HAP-1 (cell line): ENCODE data around the gene STT3B.

Experiments used
- DNase-seq, 2 experiments: peaks; one replicate each; pipeline ENCODE4 v3.0.0-alpha.2; 2016 to 2020; ENCODE audit warnings: low spot score in 2 of 2
- H3K27me3 ChIP-seq: fragments of 250-450 bp; sonication (Bioruptor Pico); 2 replicates; pipeline ENCODE4 v1.5.1; 2020; ENCODE audit warnings: low read depth, mild to moderate bottlenecking, moderate library complexity
- H3K36me3 ChIP-seq: fragments of 250-450 bp; sonication (Bioruptor Pico); replicated peaks from 2 replicates; pipeline ENCODE4 v1.5.1; 2020; ENCODE audit warnings: mild to moderate bottlenecking
- H3K4me1 ChIP-seq: fragments of 250-450 bp; sonication (Bioruptor Pico); 2 replicates; pipeline ENCODE4 v1.5.1; 2020; ENCODE audit warnings: mild to moderate bottlenecking
- H3K4me3 ChIP-seq: fragments of 250-450 bp; sonication (Bioruptor Pico); 2 replicates; pipeline ENCODE4 v1.5.1; 2020; ENCODE audit warnings: mild to moderate bottlenecking, moderate library complexity
- H3K9me3 ChIP-seq: fragments of 250-450 bp; sonication (Bioruptor Pico); 2 replicates; pipeline ENCODE4 v1.5.1; 2020; ENCODE audit warnings: mild to moderate bottlenecking, moderate library complexity
- in situ Hi-C: fragments of 300-500 bp; cut with MboI; formaldehyde crosslinking; loops from 3 replicates; pipeline ENCODE4 v1.14.3; 2020; ENCODE audit warnings: low sequenced_read_pairs, inconsistent platforms, mixed read lengths

STT3B gene

DNA sequence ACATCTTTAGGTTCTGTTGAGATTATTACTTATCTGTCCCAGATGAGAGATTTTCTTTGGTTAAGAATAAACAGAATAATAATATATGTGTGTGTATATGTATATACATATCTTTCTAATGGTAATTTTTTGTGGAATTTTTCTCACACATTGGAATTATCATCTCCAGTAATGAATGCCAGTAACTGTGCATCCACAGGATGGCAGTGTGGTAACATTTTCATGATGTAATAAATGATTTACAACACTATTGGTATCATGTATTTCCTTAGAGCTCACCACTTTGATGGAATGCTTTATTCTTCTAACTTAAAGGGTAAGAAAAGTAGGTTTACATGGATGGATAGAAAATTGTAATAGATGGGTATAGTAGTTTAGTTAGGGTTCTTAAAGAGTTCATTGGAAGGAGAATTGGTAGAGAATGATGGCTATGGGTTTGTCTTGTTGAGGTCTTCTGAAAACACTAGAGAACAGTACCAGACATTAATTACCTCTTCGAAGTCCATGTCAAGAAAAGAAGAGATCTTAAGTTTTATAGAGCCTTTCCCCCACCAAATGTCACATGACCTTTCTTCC, 78.1 kb downstream of the STT3B start:
- peak; percentile 47 to 54 for DNase-seq
- H3K9me3 ChIP-seq = peaks cover 7% of the 10 kb centered on the region
- H3K36me3 ChIP-seq = no peaks in the 10 kb centered on the region; the same call in 1 of the 2 replicates
- in situ Hi-C loops = loop anchor here (25.0 kb wide), 1 partner anchor 527 kb away; no protein-coding TSS in a partner anchor
- no peaks in the 10 kb centered on the region for H3K27me3 ChIP-seq
- peaks cover 30% of the 10 kb centered on the region for H3K4me1 ChIP-seq
- H3K4me3 ChIP-seq = no peak overlapping the region

DNA sequence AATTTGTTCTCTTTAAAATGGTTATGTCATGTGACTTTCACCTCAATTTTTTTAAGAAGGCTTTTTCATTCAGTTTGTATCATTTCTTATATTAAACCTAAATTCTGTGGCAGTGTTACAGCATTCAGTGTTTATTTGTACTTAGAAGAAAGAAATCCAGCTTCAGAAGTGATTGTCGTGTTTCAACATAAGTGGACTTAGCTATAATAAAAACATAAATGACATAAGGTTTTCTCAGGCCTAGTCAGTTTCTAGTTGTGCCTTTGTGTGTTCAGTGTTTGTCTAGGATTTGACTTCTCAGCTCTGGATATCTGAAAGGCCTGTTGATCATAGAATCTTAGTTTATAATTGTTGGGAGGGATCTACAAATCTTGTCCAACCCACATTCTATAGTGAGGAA, 80.5 kb downstream of the STT3B start:
- H3K4me3 ChIP-seq = no peak overlapping the region
- in situ Hi-C loops = loop anchor here (25.0 kb wide), 1 partner anchor 524 kb away; no protein-coding TSS in a partner anchor
- no peaks in the 10 kb centered on the region for H3K9me3 ChIP-seq
- no peak for DNase-seq
- H3K27me3 ChIP-seq = no peaks in the 10 kb centered on the region
- no peaks in the 10 kb centered on the region for H3K36me3 ChIP-seq
- peaks cover 41% of the 10 kb centered on the region for H3K4me1 ChIP-seq

DNA sequence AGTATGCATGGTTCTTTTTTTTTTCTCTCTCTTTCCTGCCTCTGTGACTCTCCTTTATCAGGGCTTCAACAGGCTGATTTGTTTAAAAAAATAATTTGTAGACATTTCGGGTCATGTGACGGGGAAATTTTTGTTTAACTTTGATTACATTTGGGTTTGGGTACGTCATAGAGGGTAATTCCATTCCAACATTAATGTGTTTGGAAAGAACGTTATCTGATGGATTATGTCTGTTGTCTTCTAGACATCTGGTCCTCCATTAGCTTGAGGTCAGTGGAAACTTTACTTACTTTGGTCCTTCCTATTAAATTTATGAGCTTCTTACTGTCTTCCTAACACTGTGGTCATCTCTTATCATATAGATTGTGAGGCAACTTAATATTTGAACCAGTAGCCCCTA, 80.9 kb downstream of the STT3B start:
- DNase-seq = no peak

DNA sequence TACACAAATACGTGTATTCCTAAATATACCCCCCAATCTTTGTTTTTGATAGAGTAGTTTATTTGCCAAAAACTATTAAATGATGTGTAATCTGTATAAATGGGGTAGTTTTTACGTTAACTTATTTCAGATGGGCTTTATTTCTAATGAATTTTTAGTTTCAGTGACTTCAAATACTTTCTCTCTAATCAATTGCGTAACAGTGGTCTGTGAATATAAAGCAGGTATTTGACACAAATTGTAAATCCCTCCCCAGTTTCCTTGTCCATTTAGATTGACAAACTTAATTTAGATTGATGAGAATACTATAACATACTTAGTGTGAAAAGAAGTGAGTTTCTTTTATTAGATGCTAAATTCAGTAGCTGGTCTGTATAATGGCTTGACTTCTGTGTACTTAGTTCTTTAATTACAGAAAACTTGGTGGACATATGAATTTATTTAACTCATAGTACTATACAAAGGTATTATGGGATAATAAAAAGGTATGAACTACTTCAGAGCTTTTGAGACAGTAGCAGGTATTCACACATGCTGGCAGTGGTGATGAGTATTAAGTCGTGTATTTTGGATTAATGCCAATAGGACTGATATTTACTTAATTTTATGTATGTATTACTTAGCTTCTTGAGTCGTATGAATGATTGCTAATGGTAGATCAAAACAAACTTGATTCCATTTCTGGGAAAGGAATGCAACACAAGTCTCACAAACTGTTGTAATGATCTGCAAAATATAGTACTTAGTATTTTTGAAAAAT, 81.6 kb downstream of the STT3B start:
- H3K4me3 ChIP-seq = no peak overlapping the region
- DNase-seq = no peak
- peaks cover 7% of the 10 kb centered on the region; the same call in 1 of the 2 replicates for H3K36me3 ChIP-seq
- in situ Hi-C loops = loop anchor here (25.0 kb wide), 1 partner anchor 523 kb away; no protein-coding TSS in a partner anchor
- peaks cover 41% of the 10 kb centered on the region for H3K4me1 ChIP-seq
- H3K27me3 ChIP-seq = no peaks in the 10 kb centered on the region
- no peaks in the 10 kb centered on the region for H3K9me3 ChIP-seq

More for the DNA sequence above, 80.9 kb downstream of the STT3B start:
- in situ Hi-C loops = loop anchor here (25.0 kb wide), 1 partner anchor 524 kb away; no protein-coding TSS in a partner anchor
- Histone ChIP-seq H3K9me3 (no peaks in the 10 kb centered on the region), H3K36me3 (peaks cover 2% of the 10 kb centered on the region; the same call in 1 of the 2 replicates), H3K27me3 (no peaks in the 10 kb centered on the region), H3K4me1 (peaks cover 41% of the 10 kb centered on the region), H3K4me3 (no peak overlapping the region)

DNA sequence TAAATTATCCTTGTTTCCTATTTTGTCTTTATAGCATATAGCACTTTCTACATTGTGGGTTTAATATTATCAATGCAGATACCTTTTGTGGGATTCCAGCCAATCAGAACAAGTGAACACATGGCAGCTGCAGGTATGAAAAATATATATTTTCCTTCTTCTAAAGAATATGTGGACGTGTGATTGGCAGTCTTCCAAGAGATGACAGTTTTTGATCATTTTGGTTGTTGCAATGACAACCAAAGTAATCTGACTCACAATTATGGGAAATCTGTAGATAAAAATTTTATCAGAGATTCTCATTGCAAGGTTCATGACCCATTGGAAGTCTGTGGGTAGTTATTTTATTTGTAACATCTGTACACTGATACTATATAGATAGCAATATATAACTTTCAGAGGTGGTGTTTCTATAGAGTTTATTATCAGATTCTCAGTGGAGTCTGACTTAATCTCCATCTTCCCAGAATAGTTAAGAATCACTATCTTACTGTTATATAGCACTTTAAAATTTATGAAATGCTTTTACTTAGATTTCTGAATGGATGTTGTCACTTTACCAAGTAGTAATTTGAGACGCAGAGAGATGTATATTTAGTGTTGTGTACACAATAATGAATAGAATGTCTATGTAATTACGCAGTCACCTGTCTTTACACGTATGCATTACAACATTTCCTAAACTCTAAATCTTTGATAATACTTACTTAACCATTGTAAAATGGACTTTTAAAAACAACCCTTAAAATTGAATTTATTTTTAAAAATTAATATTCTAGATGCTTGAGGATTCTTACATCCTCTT, 82.5 kb downstream of the STT3B start:
- no peaks in the 10 kb centered on the region for H3K9me3 ChIP-seq
- DNase-seq = no peak
- H3K4me3 ChIP-seq = no peak overlapping the region
- in situ Hi-C loops = loop anchor here (25.0 kb wide), 1 partner anchor 522 kb away; no protein-coding TSS in a partner anchor
- H3K4me1 ChIP-seq = peaks cover 37% of the 10 kb centered on the region
- H3K36me3 ChIP-seq = peaks cover 10% of the 10 kb centered on the region; the same call in 1 of the 2 replicates
- no peaks in the 10 kb centered on the region for H3K27me3 ChIP-seq

DNA sequence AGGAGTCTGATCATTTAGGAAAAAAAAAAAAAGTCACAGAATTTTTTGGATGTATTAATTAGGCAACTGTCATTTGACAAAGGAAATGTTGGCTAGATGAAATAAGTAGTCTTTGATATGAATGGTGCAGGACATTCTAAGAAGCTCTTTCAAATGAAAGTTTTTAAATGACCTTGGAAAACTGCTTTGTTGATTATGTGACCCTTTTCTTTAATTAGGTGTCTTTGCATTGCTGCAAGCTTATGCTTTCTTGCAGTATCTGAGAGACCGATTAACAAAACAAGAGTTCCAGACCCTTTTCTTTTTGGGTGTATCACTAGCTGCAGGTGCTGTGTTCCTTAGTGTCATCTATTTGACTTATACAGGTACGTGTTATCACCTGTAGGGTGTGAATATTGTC, 84.0 kb downstream of the STT3B start:
- peak in 1 of 2 experiments; percentile 42 for DNase-seq
- no peaks in the 10 kb centered on the region for H3K9me3 ChIP-seq
- peaks cover 41% of the 10 kb centered on the region for H3K4me1 ChIP-seq
- peaks cover 14% of the 10 kb centered on the region for H3K36me3 ChIP-seq
- no peaks in the 10 kb centered on the region for H3K27me3 ChIP-seq
- in situ Hi-C loops = loop anchor here (25.0 kb wide), 1 partner anchor 521 kb away; no protein-coding TSS in a partner anchor
- H3K4me3 ChIP-seq = no peak overlapping the region

DNA sequence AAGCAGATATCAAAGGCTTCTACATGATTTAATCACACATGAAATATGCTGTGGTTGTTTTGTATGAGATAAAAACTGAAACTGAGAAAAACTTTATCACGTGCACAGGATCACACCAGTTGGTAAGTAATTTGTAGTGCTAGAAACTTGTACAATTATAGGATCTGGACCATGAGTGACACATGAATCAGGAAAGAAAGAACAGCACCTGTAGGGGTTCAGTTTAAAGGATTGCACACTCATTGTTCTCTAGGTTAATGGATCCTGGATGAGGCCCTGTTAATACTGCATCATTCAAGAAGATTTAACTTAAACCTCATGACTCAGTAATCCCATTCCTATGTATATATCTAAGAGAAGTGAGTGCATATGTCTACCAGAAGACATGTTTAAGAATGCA, 87.9 kb downstream of the STT3B start:
- H3K4me3 ChIP-seq = no peak overlapping the region
- no peaks in the 10 kb centered on the region for H3K27me3 ChIP-seq
- no peaks in the 10 kb centered on the region for H3K9me3 ChIP-seq
- peaks cover 14% of the 10 kb centered on the region for H3K36me3 ChIP-seq
- in situ Hi-C loops = loop anchor here (25.0 kb wide), 1 partner anchor 517 kb away; no protein-coding TSS in a partner anchor
- peak in 1 of 2 experiments; percentile 34 for DNase-seq
- H3K4me1 ChIP-seq = peaks cover 35% of the 10 kb centered on the region

DNA sequence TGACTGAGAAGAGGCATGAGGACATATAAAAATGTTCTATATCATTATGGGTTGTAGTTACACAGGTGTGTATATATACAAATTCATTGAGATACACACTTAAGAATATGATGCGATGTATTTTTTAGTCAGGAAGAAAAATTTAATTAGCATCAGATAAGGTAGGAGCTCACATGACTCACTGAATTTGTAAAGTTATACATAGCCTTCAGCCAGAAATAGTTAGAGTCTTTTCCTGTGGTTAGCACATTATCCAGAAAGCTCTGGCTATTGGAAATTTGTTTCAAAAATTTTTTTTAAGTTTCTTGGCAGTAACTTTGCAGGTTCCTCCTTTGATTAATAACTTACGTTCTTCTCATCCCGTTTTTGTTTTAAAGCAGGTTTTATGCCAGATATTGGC, 88.6 kb downstream of the STT3B start:
- no peaks in the 10 kb centered on the region for H3K27me3 ChIP-seq
- peaks cover 19% of the 10 kb centered on the region for H3K36me3 ChIP-seq
- peaks cover 35% of the 10 kb centered on the region for H3K4me1 ChIP-seq
- H3K4me3 ChIP-seq = no peak overlapping the region
- no peaks in the 10 kb centered on the region for H3K9me3 ChIP-seq
- in situ Hi-C loops = loop anchor here (25.0 kb wide), 1 partner anchor 516 kb away; no protein-coding TSS in a partner anchor
- DNase-seq = no peak

DNA sequence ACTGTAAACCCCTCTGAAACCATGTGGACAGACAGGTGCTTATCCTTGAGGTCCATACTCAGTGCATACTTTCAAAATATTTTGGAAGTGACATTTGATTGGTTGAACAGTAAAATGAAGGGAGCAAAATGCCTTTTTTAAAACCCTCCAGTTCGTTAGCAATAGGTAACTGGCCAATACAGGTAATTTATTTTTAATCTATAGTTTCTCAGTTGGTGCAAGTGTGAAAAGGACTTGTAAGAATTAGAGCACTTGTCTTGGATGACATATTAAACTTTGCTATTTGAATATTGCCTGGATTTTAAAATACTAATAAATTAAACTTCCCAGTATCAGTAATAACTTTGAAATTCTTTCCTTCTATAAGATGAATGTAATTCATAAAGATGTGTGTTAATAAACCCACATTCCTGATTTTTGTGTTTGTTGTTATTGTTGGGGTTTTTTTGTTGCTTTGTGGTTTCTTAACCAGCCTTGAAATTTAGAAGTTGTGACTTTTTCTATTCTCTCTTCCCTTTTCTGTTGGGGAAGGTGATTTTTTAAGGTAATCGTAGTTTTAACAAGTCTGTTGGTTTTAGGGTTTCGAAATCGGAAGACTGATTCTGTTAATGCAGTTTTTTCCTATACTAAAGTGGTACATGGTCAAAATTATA, 90.0 kb downstream of the STT3B start:
- H3K4me1 ChIP-seq = peaks cover 30% of the 10 kb centered on the region
- no peaks in the 10 kb centered on the region for H3K9me3 ChIP-seq
- H3K27me3 ChIP-seq = no peaks in the 10 kb centered on the region
- in situ Hi-C loops = loop anchor here (25.0 kb wide), 1 partner anchor 515 kb away; no protein-coding TSS in a partner anchor
- no peak for DNase-seq
- peaks cover 23% of the 10 kb centered on the region for H3K36me3 ChIP-seq
- no peak overlapping the region for H3K4me3 ChIP-seq

DNA sequence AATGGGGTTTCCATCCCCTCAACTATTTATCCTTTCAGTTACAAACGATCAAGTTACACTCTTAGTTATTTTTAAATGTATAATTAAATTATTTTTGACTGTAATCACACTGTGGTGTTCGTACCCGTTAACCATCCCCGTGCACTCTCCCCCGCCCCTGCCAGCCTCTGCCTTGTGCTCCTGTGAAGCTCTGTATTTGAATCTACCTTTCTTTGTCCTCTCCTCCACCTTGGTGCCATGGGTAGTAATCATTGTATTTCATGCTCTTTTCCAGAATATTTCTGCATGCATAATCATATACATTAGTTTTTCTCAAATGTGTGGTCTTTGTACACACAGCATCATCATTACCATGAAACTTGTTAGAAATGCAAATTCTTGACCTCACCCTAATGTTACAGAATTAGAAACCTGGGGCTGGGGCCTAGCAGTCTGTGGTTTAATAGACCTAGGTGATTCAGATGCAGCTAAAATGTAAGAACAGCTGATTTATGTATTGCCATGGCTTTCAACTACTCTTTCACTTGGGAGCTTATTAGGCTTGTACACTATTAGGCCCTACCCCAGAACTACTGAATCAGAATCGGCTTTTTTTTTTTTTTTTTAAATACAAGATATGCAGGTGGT, 91.5 kb downstream of the STT3B start:
- no peak for DNase-seq
- Histone ChIP-seq H3K9me3 (no peaks in the 10 kb centered on the region), H3K27me3 (no peaks in the 10 kb centered on the region), H3K4me3 (no peak overlapping the region), H3K4me1 (peaks cover 30% of the 10 kb centered on the region), H3K36me3 (peaks cover 18% of the 10 kb centered on the region)
- in situ Hi-C loops = loop anchor here (25.0 kb wide), 1 partner anchor 513 kb away; no protein-coding TSS in a partner anchor

DNA sequence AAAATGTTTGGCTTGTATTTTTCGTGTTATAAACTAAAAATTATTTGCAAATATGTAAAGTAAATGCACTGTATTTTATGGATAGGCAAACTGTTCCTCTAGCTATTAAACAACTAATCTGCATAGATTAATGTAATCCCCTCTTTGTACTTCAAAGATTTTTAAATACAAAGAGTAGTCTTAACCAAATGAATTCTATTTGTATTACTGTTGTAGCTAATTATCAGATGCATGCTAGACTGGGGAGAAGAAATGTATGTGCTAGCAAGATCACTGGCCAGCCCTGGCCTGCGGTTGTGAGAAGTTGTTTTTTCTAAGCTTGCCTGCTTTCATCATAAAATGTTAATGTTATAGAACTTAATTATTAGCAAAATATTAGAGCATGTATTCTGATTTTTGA, 92.6 kb downstream of the STT3B start:
- Histone ChIP-seq H3K36me3 (peaks cover 13% of the 10 kb centered on the region), H3K4me3 (no peak overlapping the region), H3K9me3 (no peaks in the 10 kb centered on the region), H3K4me1 (peaks cover 34% of the 10 kb centered on the region), H3K27me3 (no peaks in the 10 kb centered on the region)
- in situ Hi-C loops = no loop called here
- DNase-seq = peak; percentile 27 to 65

DNA sequence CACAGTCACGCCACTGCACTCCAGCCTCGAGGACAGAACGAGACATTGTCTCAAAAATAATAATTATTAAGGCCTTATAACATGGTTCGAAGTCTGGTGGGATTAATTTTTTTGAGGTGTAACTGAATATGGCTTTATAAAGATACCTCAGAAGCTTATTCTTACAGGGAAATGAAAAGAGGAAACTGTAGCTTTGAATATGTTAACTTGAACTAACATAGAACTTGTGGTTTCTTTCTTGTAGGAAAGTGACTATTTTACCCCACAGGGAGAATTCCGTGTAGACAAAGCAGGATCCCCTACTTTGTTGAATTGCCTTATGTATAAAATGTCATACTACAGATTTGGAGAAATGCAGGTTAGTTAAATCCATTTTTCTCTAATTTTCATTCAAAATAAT, 96.3 kb downstream of the STT3B start:
- H3K27me3 ChIP-seq = no peaks in the 10 kb centered on the region
- H3K4me1 ChIP-seq = peaks cover 27% of the 10 kb centered on the region
- peaks cover 22% of the 10 kb centered on the region for H3K36me3 ChIP-seq

More for the DNA sequence above, 96.3 kb downstream of the STT3B start:
- in situ Hi-C loops = no loop called here
- no peak overlapping the region for H3K4me3 ChIP-seq
- DNase-seq = no peak
- no peaks in the 10 kb centered on the region for H3K9me3 ChIP-seq
